Fibroblast of lung (primary cell): ENCODE measurements around the gene C1orf167.

Source experiments
- EZH2 ChIP-seq: IDR thresholded peaks from 2 replicates; pipeline ENCODE4 v1.5.1; 2012; ENCODE audit warnings: low read length, control low read depth, mild to moderate bottlenecking; ENCODE audit errors: missing control alignments
- TF ChIP-seq, protein P1 (sequence below), 2 donors: IDR thresholded peaks in 1 of 2; conservative IDR thresholded peaks in 1 of 2; 1 replicate in 1 of 2; 2 replicates in 1 of 2; pipeline ENCODE4 v1.5.1; 2011 to 2012; ENCODE audit warnings: low read length in 2 of 2, control low read depth in 1 of 2, inconsistent platforms in 1 of 2, low read depth in 1 of 2, mild to moderate bottlenecking in 1 of 2

DNA sequence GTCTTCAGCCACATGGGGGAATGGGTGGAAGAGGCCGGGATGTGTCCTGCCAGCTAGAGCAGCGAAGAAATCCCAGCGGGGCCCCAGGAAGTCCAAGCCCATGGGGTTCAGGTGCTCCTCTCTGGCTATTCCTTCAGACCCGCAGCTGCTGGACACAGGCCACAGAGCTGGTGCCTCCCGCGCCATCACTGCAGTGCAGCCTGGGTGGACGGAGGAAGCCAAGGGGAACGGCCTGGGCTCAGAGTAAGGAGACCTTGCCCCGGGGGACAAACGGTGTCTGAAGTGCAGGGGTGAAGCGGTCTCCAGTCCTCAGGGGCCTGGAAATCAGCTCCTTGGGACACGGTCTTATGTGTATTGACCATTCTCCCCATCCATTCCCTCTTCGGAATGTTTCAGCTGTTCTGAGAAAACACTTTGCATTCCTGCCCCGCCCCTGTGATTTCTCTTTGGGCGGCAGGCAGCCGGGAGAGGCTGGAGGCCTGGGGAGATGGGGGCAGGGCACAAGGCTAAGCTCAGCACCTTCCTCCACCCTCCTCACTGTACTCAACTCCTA lies 25.3 kb downstream of the C1orf167 start:
- TF ChIP-seq, protein P1, sequence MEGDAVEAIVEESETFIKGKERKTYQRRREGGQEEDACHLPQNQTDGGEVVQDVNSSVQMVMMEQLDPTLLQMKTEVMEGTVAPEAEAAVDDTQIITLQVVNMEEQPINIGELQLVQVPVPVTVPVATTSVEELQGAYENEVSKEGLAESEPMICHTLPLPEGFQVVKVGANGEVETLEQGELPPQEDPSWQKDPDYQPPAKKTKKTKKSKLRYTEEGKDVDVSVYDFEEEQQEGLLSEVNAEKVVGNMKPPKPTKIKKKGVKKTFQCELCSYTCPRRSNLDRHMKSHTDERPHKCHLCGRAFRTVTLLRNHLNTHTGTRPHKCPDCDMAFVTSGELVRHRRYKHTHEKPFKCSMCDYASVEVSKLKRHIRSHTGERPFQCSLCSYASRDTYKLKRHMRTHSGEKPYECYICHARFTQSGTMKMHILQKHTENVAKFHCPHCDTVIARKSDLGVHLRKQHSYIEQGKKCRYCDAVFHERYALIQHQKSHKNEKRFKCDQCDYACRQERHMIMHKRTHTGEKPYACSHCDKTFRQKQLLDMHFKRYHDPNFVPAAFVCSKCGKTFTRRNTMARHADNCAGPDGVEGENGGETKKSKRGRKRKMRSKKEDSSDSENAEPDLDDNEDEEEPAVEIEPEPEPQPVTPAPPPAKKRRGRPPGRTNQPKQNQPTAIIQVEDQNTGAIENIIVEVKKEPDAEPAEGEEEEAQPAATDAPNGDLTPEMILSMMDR (conservative IDR thresholded peaks at IDR 0.05 in 1 of 2, IDR thresholded peaks at IDR 0.05 in 1 of 2; ENCODE audit: low read depth in 1 of 2, low read length in 2 of 2) = no peak
- no peak for TF ChIP-seq EZH2
